IMR-90 (cell line): ENCODE data around the gene CENATAC. TPM values are rescaled to one million over a fixed set of nuclear protein-coding genes. Genes with fewer than 3 reads are reported as not detected.

Source experiments
- ATAC-seq: fragments of 200-7000 bp; cut with Tn5 transposase; 2 replicates; pipeline ENCODE4 v1.9.1; 2020; ENCODE audit warnings: low read depth, mild to moderate bottlenecking, moderate library complexity
- BruUV-seq: library from RNA; stranded (reverse); fragments of 400-500 nt; replicated peaks from 2 replicates; lab custom pipeline; 2021; lab: Mats Ljungman, UMichigan
- CTCF ChIA-PET: fragments of 300-600 bp; formaldehyde crosslinking; extraction: SDS; loops from one replicate; lab custom pipeline; 2021; ENCODE audit warnings: antibody characterized with exemption; lab: Yijun Ruan, JAX
- POLR2A ChIA-PET: fragments of 300-600 bp; sonication (Branson Sonifier 250); formaldehyde crosslinking; loops from one replicate; lab custom pipeline; 2022; ENCODE audit warnings: antibody characterized with exemption; ENCODE audit not compliant: unreplicated experiment; lab: Charles Lee
- DNase-seq: peaks from one replicate; pipeline ENCODE4 v3.0.0; 2013
- H2AFZ ChIP-seq: replicated peaks from 2 replicates; pipeline ENCODE3; 2013; ENCODE audit warnings: low read length, mild to moderate bottlenecking; ENCODE audit not compliant: poor library complexity
- H2AK5ac ChIP-seq: 2 replicates; pipeline ENCODE4 v1.6.1; 2013; ENCODE audit warnings: low read depth, low read length, inconsistent platforms
- H2AK9ac ChIP-seq: replicated peaks from 2 replicates; pipeline ENCODE3; 2013; ENCODE audit warnings: mild to moderate bottlenecking, low read depth, low read length, moderate library complexity; ENCODE audit not compliant: poor library complexity
- H2BK120ac ChIP-seq: 2 replicates; pipeline ENCODE4 v1.6.1; 2013; ENCODE audit warnings: low read depth, low read length, inconsistent platforms
- H2BK15ac ChIP-seq: 3 replicates; pipeline ENCODE4 v1.6.1; 2013; ENCODE audit warnings: low read depth, low read length, inconsistent platforms
- H2BK20ac ChIP-seq: 2 replicates; pipeline ENCODE4 v1.6.1; 2013; ENCODE audit warnings: low read depth, mild to moderate bottlenecking, inconsistent platforms, low read length, moderate library complexity
- H2BK5ac ChIP-seq: 2 replicates; pipeline ENCODE4 v1.6.1; 2013; ENCODE audit warnings: mild to moderate bottlenecking, low read depth, low read length, inconsistent platforms; ENCODE audit not compliant: poor library complexity, severe bottlenecking
- H3K14ac ChIP-seq: replicated peaks from 2 replicates; pipeline ENCODE4 v1.6.1; 2013; ENCODE audit warnings: low read depth, low read length, inconsistent platforms
- H3K18ac ChIP-seq: 2 replicates; pipeline ENCODE4 v1.6.1; 2013; ENCODE audit warnings: low read depth, low read length, control low read depth
- H3K23ac ChIP-seq: 2 replicates; pipeline ENCODE4 v1.6.1; 2013; ENCODE audit warnings: low read depth, low read length, inconsistent platforms
- H3K27ac ChIP-seq: 2 replicates; pipeline ENCODE4 v1.5.1; 2013; ENCODE audit warnings: mild to moderate bottlenecking, control low read depth, low read length; ENCODE audit not compliant: insufficient read depth
- H3K27me3 ChIP-seq: 2 replicates; pipeline ENCODE4 v1.6.1; 2013; ENCODE audit warnings: low read length; ENCODE audit not compliant: control insufficient read depth, insufficient read depth
- H3K36me3 ChIP-seq: 2 replicates; pipeline ENCODE4 v1.6.1; 2013; ENCODE audit warnings: low read length, mixed read lengths; ENCODE audit not compliant: control insufficient read depth, insufficient read depth
- H3K4ac ChIP-seq: 2 replicates; pipeline ENCODE4 v1.6.1; 2013; ENCODE audit warnings: low read depth, low read length, inconsistent platforms
- H3K4me1 ChIP-seq: 2 replicates; pipeline ENCODE4 v1.6.1; 2013; ENCODE audit warnings: low read length, mixed read lengths; ENCODE audit not compliant: control insufficient read depth, insufficient read depth
- H3K4me2 ChIP-seq: 2 replicates; pipeline ENCODE4 v1.6.1; 2013; ENCODE audit warnings: low read depth, mild to moderate bottlenecking, control low read depth, low read length, moderate library complexity
- H3K4me3 ChIP-seq: 2 replicates; pipeline ENCODE4 v1.5.1; 2013; ENCODE audit warnings: low read depth, mild to moderate bottlenecking, control low read depth, low read length, moderate library complexity; ENCODE audit not compliant: insufficient read depth
- H3K56ac ChIP-seq: 2 replicates; pipeline ENCODE4 v1.6.1; 2013; ENCODE audit warnings: low read length, inconsistent platforms; ENCODE audit not compliant: insufficient read depth; ENCODE audit errors: extremely low read depth
- H3K79me1 ChIP-seq, 2 experiments: 2 replicates each; pipeline ENCODE4 v1.6.1; 2013; ENCODE audit warnings: low read length in 2 of 2, inconsistent platforms in 1 of 2, low read depth in 1 of 2
- H3K9ac ChIP-seq: 2 replicates; pipeline ENCODE4 v1.6.1; 2013; ENCODE audit warnings: low read depth, low read length, control low read depth
- H3K9me1 ChIP-seq: 2 replicates; pipeline ENCODE4 v1.6.1; 2013; ENCODE audit warnings: low read length, inconsistent platforms; ENCODE audit not compliant: insufficient read depth
- H3K9me3 ChIP-seq: 2 replicates; pipeline ENCODE4 v1.6.1; 2013; ENCODE audit warnings: low read length; ENCODE audit not compliant: control insufficient read depth, insufficient read depth
- H4K20me1 ChIP-seq: 2 replicates; pipeline ENCODE4 v1.6.1; 2013; ENCODE audit warnings: low read length, inconsistent platforms; ENCODE audit not compliant: insufficient read depth
- H4K5ac ChIP-seq: 2 replicates; pipeline ENCODE4 v1.6.1; 2013; ENCODE audit warnings: mild to moderate bottlenecking, low read depth, low read length, control low read depth
- H4K8ac ChIP-seq, 2 experiments: 2 replicates each; pipeline ENCODE4 v1.6.1; 2013; ENCODE audit warnings: low read depth in 2 of 2, low read length in 2 of 2, control low read depth in 1 of 2, inconsistent platforms in 1 of 2
- H4K91ac ChIP-seq: 2 replicates; pipeline ENCODE4 v1.6.1; 2013; ENCODE audit warnings: low read depth, low read length, inconsistent platforms; ENCODE audit not compliant: insufficient read depth
- CEBPB ChIP-seq: IDR thresholded peaks from 2 replicates; pipeline ENCODE4 v1.6.1; 2012; ENCODE audit warnings: low read depth, low read length, improper control_type of control experiment
- MAFK ChIP-seq: IDR thresholded peaks from 2 replicates; pipeline ENCODE4 v1.6.1; 2012; ENCODE audit warnings: low read depth, low read length, improper control_type of control experiment
- WGBS, 2 experiments: methylation state at CpG; one replicate each; pipeline versions ENCODE4 v1.1.5 to v1.1.7; 2013; ENCODE audit warnings: missing lambda C conversion rate in 2 of 2; ENCODE audit not compliant: insufficient read length in 1 of 2; ENCODE audit errors: extremely low coverage in 2 of 2; 5-methylcytosine and 5-hydroxymethylcytosine counted together
- dilution Hi-C: fragments of 300-500 bp; cut with HindIII; formaldehyde crosslinking; loops from one replicate; pipeline ENCODE4 v1.14.3; 2018; ENCODE audit warnings: low sequenced_read_pairs; ENCODE audit not compliant: unreplicated experiment
- in situ Hi-C: fragments of 300-500 bp; cut with MboI; formaldehyde crosslinking; loops from 3 replicates; pipeline ENCODE4 v1.14.3; 2019; ENCODE audit warnings: low sequenced_read_pairs, inconsistent platforms, mixed read lengths
- intact Hi-C: fragments of 100-400 bp; cut with micrococcal nuclease; formaldehyde crosslinking; loops from 2 replicates; pipeline ENCODE4 v1.10.0; 2022
- polyA plus RNA-seq, 3 experiments: library from polyadenylated mRNA; depleted of rRNA; stranded (reverse); fragments of >200 nt; gene quantifications; 2 replicates each; pipeline ENCODE4 v1.2.3, GENCODE V29; 2012; ENCODE audit warnings: low replicate concordance in 1 of 3
- total RNA-seq: library from RNA; depleted of rRNA; stranded (reverse); fragments of >200 nt; gene quantifications from 2 replicates; pipeline ENCODE4 v1.2.3, GENCODE V29; 2012

Gene CENATAC
- total and polyA plus RNA-seq, 2 of the 4 experiments (the other 2 are of a cell fraction): 13.1 to 16.7 TPM

DNA sequence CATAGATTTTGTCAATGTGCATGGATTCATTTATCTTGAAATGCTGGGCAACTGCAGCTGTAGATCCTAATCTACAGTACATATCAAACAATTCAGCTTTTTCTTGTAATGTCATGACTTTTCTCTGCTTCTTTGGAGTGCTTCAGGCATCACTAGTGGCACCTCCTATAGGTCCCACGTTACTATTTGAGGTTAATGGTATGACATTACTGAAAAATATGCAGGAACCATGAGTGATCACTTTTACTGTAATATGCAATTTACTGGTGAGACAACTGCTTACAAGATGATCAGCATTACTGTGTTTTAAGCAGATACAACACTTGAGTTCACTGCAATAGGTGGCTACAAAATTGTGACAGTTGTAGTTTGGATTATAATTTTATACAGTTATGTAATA is 3.0 kb downstream of the CENATAC start:
- no peaks in the 10 kb centered on the region for H3K27me3 ChIP-seq
- no peaks in the 10 kb centered on the region for H4K20me1 ChIP-seq
- no peak overlapping the region for H2AK9ac ChIP-seq
- peaks cover 26 to 64% of the 10 kb centered on the region in 2 experiments for H3K79me1 ChIP-seq
- H3K23ac ChIP-seq: no peak overlapping the region
- no peak overlapping the region for H4K8ac ChIP-seq
- BruUV-seq: no TSS peak
- H3K4me3 ChIP-seq: no peak overlapping the region
- H3K4me2 ChIP-seq: no peak overlapping the region; the same call in 1 of the 2 replicates
- no peak overlapping the region for H2BK120ac ChIP-seq
- WGBS, 2 experiments: no CpG with 5 or more reads among the region's 1 CpG
- H2AK5ac ChIP-seq: no peak overlapping the region
- peaks cover 18% of the 10 kb centered on the region for H3K36me3 ChIP-seq
- no peaks in the 10 kb centered on the region for H3K9me3 ChIP-seq
- POLR2A ChIA-PET: no interaction called here
- H2BK5ac ChIP-seq: no peak overlapping the region
- no peak overlapping the region for H3K9ac ChIP-seq
- no peak overlapping the region for H2BK20ac ChIP-seq
- DNase-seq: peak; percentile 58
- H3K9me1 ChIP-seq: peaks cover 8% of the 10 kb centered on the region
- ATAC-seq: no peak
- H2BK15ac ChIP-seq: no peak overlapping the region
- no peak overlapping the region for H3K4ac ChIP-seq
- H3K18ac ChIP-seq: no peak overlapping the region
- dilution Hi-C loops: no loop called here
- intact Hi-C loops: no loop called here
- H4K91ac ChIP-seq: no peak overlapping the region
- H3K56ac ChIP-seq: no peak overlapping the region
- H3K27ac ChIP-seq: no peak overlapping the region
- no peak overlapping the region for H4K5ac ChIP-seq
- H2AFZ ChIP-seq: no peak overlapping the region
- H3K4me1 ChIP-seq: peaks cover 7% of the 10 kb centered on the region
- H3K14ac ChIP-seq: no peak overlapping the region
- CTCF ChIA-PET: no interaction called here
- in situ Hi-C loops: no loop called here
- TF ChIP-seq CEBPB (no peak), MAFK (peak; percentile 37; the same call in 1 of the 2 replicates)
